Urinary bladder (tissue), 4 donors: Measurements from ENCODE around the gene PRR5. TPM values are rescaled to one million over a fixed set of nuclear protein-coding genes. Genes with fewer than 3 reads are reported as not detected.

Source experiments
- DNase-seq: peaks from one replicate; pipeline ENCODE4 v3.0.0-alpha.2; 2015; ENCODE audit errors: extremely low spot score
- H3K27ac ChIP-seq: one replicate; pipeline ENCODE4 v1.5.1; 2013; ENCODE audit warnings: low read depth, mild to moderate bottlenecking, moderate library complexity
- H3K36me3 ChIP-seq: one replicate; pipeline ENCODE4 v1.6.1; 2013; ENCODE audit warnings: mild to moderate bottlenecking, moderate library complexity; ENCODE audit not compliant: insufficient read depth
- H3K4me1 ChIP-seq: one replicate; pipeline ENCODE4 v1.6.1; 2013; ENCODE audit warnings: mild to moderate bottlenecking, moderate library complexity; ENCODE audit not compliant: insufficient read depth
- H3K4me3 ChIP-seq: one replicate; pipeline ENCODE4 v1.5.1; 2013; ENCODE audit warnings: low read depth, low read length
- WGBS: extraction: QIAGEN DNeasy Blood & Tissue Kit; methylation state at CpG from one replicate; pipeline ENCODE4 v1.1.7; 2013; 5-methylcytosine and 5-hydroxymethylcytosine counted together
- polyA plus RNA-seq: library from polyadenylated mRNA; stranded (reverse); fragments of 200-250 nt; gene quantifications from one replicate; pipeline ENCODE4 v1.2.3, GENCODE V29; 2013
- total RNA-seq: library from RNA; depleted of rRNA; stranded (reverse); fragments of >200 nt; gene quantifications from one replicate; pipeline ENCODE4 v1.2.3, GENCODE V29; 2014
- donor health status: healthy with polysubstance abuse.
- donor health status: healthy.

Gene PRR5
- total and polyA plus RNA-seq, 2 donors: 13.9 to 28.1 TPM

DNA sequence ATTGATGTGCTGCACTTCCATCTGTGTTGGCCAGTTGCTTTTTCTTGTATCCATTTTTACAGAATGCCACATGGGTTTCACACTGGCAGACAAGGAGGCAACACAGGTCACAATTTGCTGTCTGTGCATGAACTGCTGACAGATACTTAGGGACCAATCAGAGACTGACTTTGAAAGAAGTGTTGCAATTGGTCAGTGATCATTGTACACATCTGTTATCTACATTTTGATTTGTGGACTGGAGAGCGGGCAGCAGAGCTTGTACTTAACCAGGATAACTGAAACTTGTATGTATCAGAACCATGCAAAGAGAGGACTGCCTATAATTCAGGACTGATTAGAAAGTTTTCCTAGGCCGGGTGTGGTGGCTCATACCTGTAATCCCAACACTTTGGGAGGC is 21.8 kb downstream of the PRR5 start:
- WGBS: 96% methylated on average over 2 of the region's 2 CpGs

DNA sequence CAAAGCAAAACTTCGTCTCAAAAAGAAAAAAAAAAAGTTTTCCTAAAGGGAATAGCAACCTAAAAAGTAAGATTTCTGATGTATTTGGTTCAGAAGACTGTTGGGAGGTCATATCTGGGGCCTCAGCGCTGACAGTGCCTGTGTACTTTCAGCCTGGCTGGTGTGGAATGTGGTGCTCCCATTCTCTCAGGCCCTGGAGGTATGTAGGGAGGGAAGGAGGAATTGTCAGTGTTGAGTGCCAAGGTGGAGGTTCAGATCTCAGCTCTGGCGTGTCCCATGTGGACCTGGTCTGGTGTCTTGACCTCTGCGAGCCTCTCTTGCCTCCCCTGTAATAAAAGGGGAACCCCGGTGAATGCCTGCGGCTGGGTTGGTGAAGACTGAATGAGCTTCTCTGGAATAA is 22.4 kb downstream of the PRR5 start:
- Histone ChIP-seq H3K36me3 (no peaks in the 10 kb centered on the region), H3K4me1 (no peaks in the 10 kb centered on the region), H3K4me3 (no peak overlapping the region), H3K27ac (no peak overlapping the region)
- no peak for DNase-seq
- 89% methylated on average over 6 of the region's 6 CpGs for WGBS

More for the DNA sequence above, 21.8 kb downstream of the PRR5 start:
- DNase-seq: no peak
- Histone ChIP-seq H3K36me3 (no peaks in the 10 kb centered on the region), H3K4me3 (no peak overlapping the region), H3K4me1 (no peaks in the 10 kb centered on the region), H3K27ac (no peak overlapping the region)

DNA sequence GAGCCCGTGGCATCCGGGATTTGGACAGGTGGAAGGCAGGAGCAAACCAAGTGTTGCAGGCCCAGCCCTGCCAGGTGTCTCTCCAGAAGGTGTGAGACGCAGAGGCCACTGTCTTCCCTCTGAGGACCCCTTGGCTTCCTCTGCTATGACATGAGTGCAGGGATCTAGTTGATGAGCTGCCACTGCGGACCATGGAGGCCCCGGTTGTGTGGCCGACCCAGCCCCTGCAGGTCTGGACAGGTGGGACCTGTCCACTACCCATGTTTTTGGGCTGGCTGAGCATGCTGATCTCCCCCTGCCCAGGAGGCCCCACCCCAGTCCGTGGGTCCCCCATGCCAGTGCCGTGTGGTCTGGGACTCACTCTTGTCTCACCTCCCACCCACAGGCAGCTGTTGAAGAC is 22.9 kb downstream of the PRR5 start:
- H3K4me1 ChIP-seq: no peaks in the 10 kb centered on the region
- WGBS: 90% methylated on average over 8 of the region's 8 CpGs

DNA sequence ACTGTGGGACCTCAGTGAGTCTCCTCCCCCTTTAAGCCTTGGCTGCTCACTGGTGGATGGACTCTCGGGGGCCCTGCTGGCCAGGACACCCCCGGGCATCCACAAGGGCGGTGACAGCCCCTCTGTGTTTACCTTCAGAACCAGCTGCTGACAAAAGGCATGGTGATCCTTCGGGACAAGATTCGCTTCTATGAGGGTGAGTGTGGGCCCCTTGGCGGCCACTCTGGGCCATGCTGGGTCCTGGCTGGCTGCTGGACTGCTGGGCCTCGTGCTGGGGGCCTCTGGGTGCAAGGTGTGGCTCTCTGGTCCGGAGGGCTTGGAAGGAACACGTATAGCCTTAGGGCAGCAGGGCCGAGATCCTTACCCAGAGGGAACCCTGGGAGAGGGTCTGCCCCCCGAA is 24.4 kb downstream of the PRR5 start:
- H3K4me3 ChIP-seq: no peak overlapping the region
- H3K4me1 ChIP-seq: no peaks in the 10 kb centered on the region
- H3K36me3 ChIP-seq: no peaks in the 10 kb centered on the region
- no peak for DNase-seq
- H3K27ac ChIP-seq: no peak overlapping the region
- WGBS: 94% methylated on average over 11 of the region's 11 CpGs

More for the DNA sequence above, 22.9 kb downstream of the PRR5 start:
- no peak overlapping the region for H3K27ac ChIP-seq
- H3K4me3 ChIP-seq: no peak overlapping the region
- no peaks in the 10 kb centered on the region for H3K36me3 ChIP-seq
- DNase-seq: no peak

DNA sequence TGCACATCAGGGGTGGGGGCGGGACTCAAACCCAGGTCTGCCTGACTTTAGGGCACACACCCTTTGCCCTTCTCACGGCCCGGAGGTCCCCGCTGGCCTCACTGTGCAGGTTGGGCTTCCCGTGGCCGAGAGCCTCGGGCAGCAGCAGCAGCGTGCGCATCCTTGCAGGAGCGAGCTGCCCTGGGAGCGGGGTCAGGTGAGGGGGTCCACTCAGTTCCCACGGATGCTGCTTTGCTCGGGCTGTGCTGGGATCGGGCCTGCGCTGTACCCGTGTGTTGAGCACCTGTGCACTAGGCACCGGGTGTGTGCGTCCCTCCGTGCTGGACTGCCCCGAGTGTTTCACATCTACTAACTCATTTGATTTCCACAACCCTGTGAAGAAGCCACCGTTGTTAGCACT is 25.1 kb downstream of the PRR5 start:
- WGBS: 94% methylated on average over 21 of the region's 21 CpGs
- no peak for DNase-seq
- Histone ChIP-seq H3K36me3 (no peaks in the 10 kb centered on the region), H3K27ac (no peak overlapping the region), H3K4me3 (no peak overlapping the region), H3K4me1 (no peaks in the 10 kb centered on the region)

DNA sequence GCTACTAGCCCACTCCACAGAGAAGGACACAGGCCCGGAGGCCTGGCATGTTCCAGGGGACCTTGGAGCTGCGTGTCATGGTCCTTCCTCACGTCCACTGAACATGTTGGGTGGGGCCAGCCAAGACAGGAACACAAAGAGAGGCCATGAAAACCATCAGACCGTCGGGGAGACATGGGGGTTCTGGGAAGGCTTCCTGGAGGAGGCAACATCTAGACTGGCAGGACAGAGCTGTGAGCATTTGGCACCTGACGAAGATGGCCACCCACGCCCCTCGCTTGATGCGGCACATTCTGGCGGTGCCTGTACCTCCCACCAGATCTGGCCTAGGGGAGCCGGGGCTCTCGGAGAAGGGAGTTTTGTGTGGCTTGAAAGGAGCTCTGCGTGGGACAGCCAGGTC is 25.7 kb downstream of the PRR5 start:
- Histone ChIP-seq H3K27ac (no peak overlapping the region), H3K4me1 (no peaks in the 10 kb centered on the region), H3K4me3 (no peak overlapping the region), H3K36me3 (no peaks in the 10 kb centered on the region)
- 84% methylated on average over 13 of the region's 13 CpGs for WGBS
- no peak for DNase-seq

DNA sequence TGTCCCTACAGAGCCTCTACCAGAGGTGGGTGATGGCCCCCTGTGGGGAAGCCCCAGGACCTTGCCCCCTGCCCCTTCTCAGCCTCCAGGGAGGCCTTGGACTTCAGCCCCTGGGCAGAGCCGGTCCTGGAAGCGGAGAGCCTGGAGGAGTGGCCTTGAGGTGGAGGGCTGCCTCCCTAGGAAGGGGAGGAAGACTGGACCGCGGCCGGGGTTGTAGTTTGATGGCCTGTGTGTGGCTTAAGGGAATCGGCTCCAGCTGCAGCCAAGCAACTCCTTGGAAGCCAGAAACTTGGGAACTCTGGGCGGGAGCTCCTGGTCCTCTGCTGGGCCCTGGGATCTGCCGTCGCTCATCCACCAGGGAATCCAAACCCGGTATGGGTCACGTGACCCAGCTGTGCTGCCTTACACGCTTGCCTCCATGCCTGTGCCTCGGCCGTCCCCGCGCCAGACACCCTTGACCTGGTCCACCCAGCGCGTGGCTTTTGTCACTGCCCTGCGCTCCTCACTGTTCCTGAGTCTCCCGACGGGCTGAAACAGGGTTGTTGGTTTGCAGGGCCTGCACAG is 26.8 kb downstream of the PRR5 start:
- Histone ChIP-seq H3K4me1 (no peaks in the 10 kb centered on the region), H3K4me3 (no peak overlapping the region), H3K27ac (peak overlapping the region; percentile 23), H3K36me3 (no peaks in the 10 kb centered on the region)
- 48% methylated on average over 21 of the region's 21 CpGs for WGBS
- no peak for DNase-seq

DNA sequence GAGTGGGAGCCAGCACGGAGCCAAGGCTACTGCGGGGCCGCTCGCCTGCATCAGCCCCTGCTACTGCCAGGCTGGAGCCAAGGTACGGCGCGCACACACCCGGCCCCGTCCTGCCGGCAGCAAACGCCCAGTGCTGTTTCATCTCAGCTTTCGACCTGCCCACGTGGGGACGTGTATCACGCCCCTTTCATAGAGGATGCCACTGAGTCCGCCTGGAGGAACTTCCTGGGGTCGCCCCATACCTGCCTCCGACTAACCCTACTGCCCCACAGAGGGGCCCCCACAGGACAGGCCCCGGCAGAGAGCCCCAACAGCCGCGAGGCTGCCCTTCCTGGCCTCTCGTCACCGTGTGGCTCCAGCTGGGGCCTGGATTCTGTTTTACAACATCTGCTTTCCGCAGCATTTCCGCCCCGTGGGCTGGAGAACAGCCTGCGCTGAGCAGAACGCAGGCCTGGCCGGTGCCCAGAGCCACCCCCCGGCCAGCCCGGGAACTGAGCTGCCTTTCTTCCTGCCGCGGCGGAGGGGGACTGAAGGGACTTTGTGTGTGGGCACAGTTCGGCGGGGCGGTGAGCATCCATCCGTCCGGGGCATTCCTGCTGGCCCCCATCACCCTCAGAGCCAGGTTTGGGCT is 27.5 kb downstream of the PRR5 start:
- WGBS: 23% methylated on average over 39 of the region's 39 CpGs
- Histone ChIP-seq H3K4me3 (no peak overlapping the region), H3K4me1 (no peaks in the 10 kb centered on the region)

DNA sequence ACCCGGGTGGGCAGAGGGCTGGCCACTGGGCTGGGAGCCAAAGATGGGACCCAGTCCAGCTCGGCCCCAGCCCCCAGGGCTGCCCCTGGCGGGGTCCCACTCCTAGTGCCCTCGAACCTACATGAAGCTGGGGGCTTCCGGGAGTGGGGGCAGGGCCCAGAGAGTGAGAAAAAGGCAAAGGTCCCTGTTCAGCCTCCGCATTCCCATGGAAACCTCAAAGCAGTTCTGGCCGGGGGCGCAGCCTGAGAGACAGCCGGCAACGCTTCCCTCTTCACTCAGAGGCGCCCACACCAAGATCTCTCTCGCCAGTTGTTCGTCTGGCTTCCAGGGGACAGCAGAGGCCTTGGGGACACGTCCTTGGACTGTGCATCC is 28.0 kb downstream of the PRR5 start:
- Histone ChIP-seq H3K4me1 (no peaks in the 10 kb centered on the region), H3K36me3 (no peaks in the 10 kb centered on the region), H3K27ac (no peak overlapping the region), H3K4me3 (no peak overlapping the region)
- WGBS: 41% methylated on average over 14 of the region's 14 CpGs
- DNase-seq: no peak

More for the DNA sequence above, 27.5 kb downstream of the PRR5 start:
- DNase-seq: no peak
- Histone ChIP-seq H3K36me3 (no peaks in the 10 kb centered on the region), H3K27ac (peak overlapping the region; percentile 23)

DNA sequence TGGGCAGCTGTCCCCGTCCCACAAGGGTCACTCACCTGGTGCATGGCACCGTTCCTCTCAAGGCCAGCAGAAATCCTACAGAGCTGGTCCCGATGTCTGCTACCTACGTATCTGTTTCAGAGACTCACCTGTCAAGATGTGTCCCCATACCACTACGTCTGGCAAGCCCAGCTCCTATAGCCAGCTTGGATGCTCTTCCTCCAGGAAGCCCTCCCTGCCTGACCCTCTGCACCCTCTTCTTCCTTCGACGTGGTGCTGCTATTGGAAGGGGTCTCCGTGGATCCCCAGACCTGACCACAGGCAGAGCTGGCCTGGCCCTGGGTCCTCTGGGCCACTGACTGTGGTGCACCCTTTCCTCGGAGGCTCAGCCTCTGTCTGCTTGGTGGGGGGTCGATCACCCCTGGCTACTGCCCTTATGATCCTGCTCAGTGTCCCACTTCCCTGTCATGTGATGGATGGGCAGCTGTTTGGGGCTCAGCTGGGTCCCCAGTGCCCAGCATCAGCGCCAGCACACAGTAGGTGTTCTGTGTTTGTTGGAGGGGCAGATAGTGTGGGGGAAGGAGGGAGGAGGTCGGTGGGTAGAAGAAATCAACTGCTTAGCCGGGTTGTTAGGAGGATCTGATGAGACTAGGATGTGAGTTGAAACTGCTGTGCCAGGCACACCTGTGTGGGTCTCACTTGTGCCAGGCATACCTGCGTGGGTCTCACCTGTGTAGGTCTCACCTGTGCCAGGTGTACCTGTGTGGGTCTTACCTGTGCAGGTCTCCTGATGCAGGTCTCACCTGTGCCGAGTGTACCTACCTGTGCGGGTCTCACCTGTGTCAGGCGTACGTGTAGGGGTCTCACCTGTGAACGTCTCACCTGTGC is 28.7 kb downstream of the PRR5 start:
- Histone ChIP-seq H3K4me1 (no peaks in the 10 kb centered on the region), H3K4me3 (no peak overlapping the region), H3K36me3 (no peaks in the 10 kb centered on the region), H3K27ac (no peak overlapping the region)
- DNase-seq: no peak
- WGBS: 78% methylated on average over 19 of the region's 19 CpGs

DNA sequence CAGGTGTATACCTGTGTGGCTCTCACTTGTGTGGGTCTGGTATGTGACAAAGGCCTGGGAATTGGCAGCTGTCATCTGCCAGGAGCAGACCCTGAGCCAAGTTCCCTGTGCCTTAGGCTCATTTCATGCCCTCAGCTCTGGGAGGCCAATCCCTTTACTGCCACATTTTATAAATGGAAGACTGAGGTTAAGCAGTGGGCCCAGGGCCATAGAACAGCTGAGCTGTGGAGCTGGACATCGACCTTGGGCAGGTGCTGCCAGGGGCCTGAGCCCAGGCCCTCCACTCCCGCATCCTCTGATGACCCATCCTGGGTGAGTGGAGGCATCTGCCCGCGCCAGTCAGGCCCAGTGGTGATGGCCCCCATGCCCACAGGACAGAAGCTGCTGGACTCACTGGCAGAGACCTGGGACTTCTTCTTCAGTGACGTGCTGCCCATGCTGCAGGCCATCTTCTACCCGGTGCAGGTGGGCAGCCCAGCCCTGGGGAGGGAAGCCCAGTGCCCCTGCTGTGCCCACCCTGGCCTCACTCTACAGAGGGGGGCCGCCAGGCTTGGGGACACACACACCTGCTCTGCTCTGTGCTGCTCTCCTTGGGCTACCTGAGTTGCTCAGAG is 29.5 kb downstream of the PRR5 start:
- Histone ChIP-seq H3K27ac (no peak overlapping the region), H3K36me3 (no peaks in the 10 kb centered on the region), H3K4me3 (no peak overlapping the region), H3K4me1 (no peaks in the 10 kb centered on the region)
- DNase-seq: no peak
- WGBS: 87% methylated on average over 7 of the region's 7 CpGs

DNA sequence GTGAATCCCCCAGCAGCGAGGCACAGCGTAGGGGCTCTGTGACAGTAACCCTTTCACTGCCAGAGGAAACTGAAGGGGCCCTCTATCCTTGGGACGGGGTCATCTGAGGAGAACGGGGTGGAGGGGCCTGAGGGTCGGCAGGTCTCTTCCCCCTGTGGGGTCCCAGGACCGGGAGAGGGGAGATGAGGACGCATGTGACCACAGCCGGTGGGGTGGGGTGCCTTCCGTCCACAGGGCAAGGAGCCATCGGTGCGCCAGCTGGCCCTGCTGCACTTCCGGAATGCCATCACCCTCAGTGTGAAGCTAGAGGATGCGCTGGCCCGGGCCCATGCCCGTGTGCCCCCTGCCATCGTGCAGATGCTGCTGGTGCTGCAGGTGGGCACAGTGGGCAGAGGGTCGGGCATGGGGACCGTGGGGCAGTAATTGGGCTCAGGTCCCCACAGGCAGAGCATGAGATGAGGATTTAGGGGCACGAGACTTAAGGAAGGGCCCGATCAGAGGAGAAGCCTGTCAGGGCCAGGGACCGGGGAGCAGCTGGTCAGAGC is 30.1 kb downstream of the PRR5 start:
- 86% methylated on average over 21 of the region's 21 CpGs for WGBS
- no peak for DNase-seq
- no peak overlapping the region for H3K4me3 ChIP-seq
- no peaks in the 10 kb centered on the region for H3K36me3 ChIP-seq
- no peaks in the 10 kb centered on the region for H3K4me1 ChIP-seq
- no peak overlapping the region for H3K27ac ChIP-seq

DNA sequence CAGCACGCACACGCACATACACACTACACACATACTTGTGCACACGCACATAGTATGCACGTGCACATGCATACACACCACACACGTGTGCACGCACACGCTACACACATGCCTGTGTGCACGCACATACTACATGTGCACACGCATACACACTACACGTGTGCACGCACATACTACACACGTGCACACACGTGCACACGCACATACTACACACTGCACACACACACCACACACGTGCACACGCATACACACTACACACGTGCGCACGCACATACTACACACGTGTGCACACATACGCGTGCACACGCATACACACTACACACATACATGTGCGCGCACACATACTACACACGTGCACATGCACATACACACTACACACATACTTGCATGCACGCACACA is 30.7 kb downstream of the PRR5 start:
- WGBS: 91% methylated on average over 27 of the region's 27 CpGs
- Histone ChIP-seq H3K4me3 (no peak overlapping the region), H3K36me3 (no peaks in the 10 kb centered on the region), H3K4me1 (no peaks in the 10 kb centered on the region), H3K27ac (no peak overlapping the region)
- DNase-seq: no peak
